SK-N-SH (cell line): ENCODE results near the gene ANO10. TPM values are rescaled to one million over a fixed set of nuclear protein-coding genes. Genes with fewer than 3 reads are reported as not detected.

Experiments used
- CTCF ChIA-PET: fragments of 300-600, 350-600 bp; formaldehyde crosslinking; extraction: SDS; loops from one replicate; lab custom pipeline; 2021; lab: Yijun Ruan, JAX
- POLR2A ChIA-PET: fragments of 350-600 bp; sonication (Branson Sonifier 250); formaldehyde crosslinking; extraction: SDS; loops from one replicate; lab custom pipeline; 2020; ENCODE audit warnings: antibody characterized with exemption, inconsistent platforms; lab: Yijun Ruan, JAX
- DNase-seq: peaks from one replicate; pipeline ENCODE4 v3.0.0; 2012
- H2AFZ ChIP-seq: fragments of 200-600 bp; sonication (generic); 2 replicates; pipeline ENCODE4 v1.8.1; 2016; ENCODE audit warnings: antibody characterized with exemption, mild to moderate bottlenecking, low read depth
- H3F3A ChIP-seq: fragments of 200-600 bp; sonication (generic); replicated peaks from 2 replicates; pipeline ENCODE3; 2016; ENCODE audit warnings: antibody characterized with exemption, mild to moderate bottlenecking; ENCODE audit not compliant: insufficient read depth
- H3K27ac ChIP-seq, 2 experiments: fragments of 200-500 bp in 1 of 2; fragments of 200-600 bp in 1 of 2; sonication (Bioruptor generic) in 1 of 2; sonication (generic), shearing (Covaris generic) in 1 of 2; 2 replicates each; pipeline versions ENCODE4 v1.5.1 to v1.6.1; 2014 to 2016; ENCODE audit warnings: low read depth in 2 of 2, inconsistent platforms in 1 of 2, low read length in 1 of 2, mild to moderate bottlenecking in 1 of 2, mixed read lengths in 1 of 2
- H3K27me3 ChIP-seq: fragments of 200-600 bp; sonication (generic), shearing (Covaris generic); 2 replicates; pipeline ENCODE4 v1.6.1; 2016; ENCODE audit warnings: mixed run types; ENCODE audit not compliant: insufficient read depth
- H3K36me3 ChIP-seq, 2 experiments: fragments of 200-500 bp in 1 of 2; fragments of 200-600 bp in 1 of 2; sonication (Bioruptor generic) in 1 of 2; sonication (generic) in 1 of 2; replicated peaks in 1 of 2; 2 replicates each; pipeline versions ENCODE3 to v1.5.1; 2014 to 2016; ENCODE audit warnings: low read length in 1 of 2, mild to moderate bottlenecking in 1 of 2; ENCODE audit not compliant: insufficient read depth in 2 of 2, control insufficient read depth in 1 of 2
- H3K4me1 ChIP-seq, 2 experiments: fragments of 200-500 bp in 1 of 2; fragments of 200-600 bp in 1 of 2; sonication (Bioruptor generic) in 1 of 2; sonication (generic), shearing (Covaris generic) in 1 of 2; 2 replicates each; pipeline versions ENCODE4 v1.5.1 to v1.6.1; 2014 to 2016; ENCODE audit warnings: low read depth in 1 of 2, low read length in 1 of 2, mixed run types in 1 of 2; ENCODE audit not compliant: insufficient read depth in 2 of 2, control insufficient read depth in 1 of 2
- H3K4me2 ChIP-seq: fragments of 200-600 bp; sonication (generic), shearing (Covaris generic); 2 replicates; pipeline ENCODE4 v1.6.1; 2017; ENCODE audit warnings: mixed run types
- H3K4me3 ChIP-seq, 2 experiments: fragments of 200-500 bp in 1 of 2; fragments of 200-600 bp in 1 of 2; sonication (Bioruptor generic) in 1 of 2; sonication (generic), shearing (Covaris generic) in 1 of 2; 2 replicates each; pipeline versions ENCODE4 v1.5.1 to v1.8.1; 2014 to 2016; ENCODE audit warnings: low read depth in 2 of 2, inconsistent platforms in 1 of 2, low read length in 1 of 2, mild to moderate bottlenecking in 1 of 2, mixed read lengths in 1 of 2, moderate library complexity in 1 of 2
- H3K79me2 ChIP-seq: fragments of 200-600 bp; sonication (generic); 2 replicates; pipeline ENCODE4 v1.8.1; 2017; ENCODE audit warnings: mild to moderate bottlenecking; ENCODE audit not compliant: insufficient read depth
- H3K9ac ChIP-seq: fragments of 200-600 bp; sonication (generic); 2 replicates; pipeline ENCODE4 v1.6.1; 2017; ENCODE audit warnings: mixed run types
- H3K9me2 ChIP-seq: fragments of 200-600 bp; sonication (generic); 2 replicates; pipeline ENCODE4 v1.6.1; 2017; ENCODE audit warnings: mixed run types
- H3K9me3 ChIP-seq: fragments of 200-600 bp; sonication (generic); 2 replicates; pipeline ENCODE4 v1.6.1; 2017; ENCODE audit warnings: mixed run types, mild to moderate bottlenecking, moderate library complexity
- H4K20me1 ChIP-seq: fragments of 200-600 bp; sonication (generic); 2 replicates; pipeline ENCODE4 v1.6.1; 2017; ENCODE audit warnings: mild to moderate bottlenecking, mixed run types; ENCODE audit not compliant: insufficient read depth
- EZH2phosphoT487 ChIP-seq: fragments of 200-600 bp; sonication (generic); IDR thresholded peaks from 2 replicates; pipeline ENCODE4 v1.6.1; 2017; ENCODE audit warnings: low read depth, mixed run types, mild to moderate bottlenecking, antibody characterized with exemption, moderate library complexity, borderline replicate concordance
- FOSL2 ChIP-seq: IDR thresholded peaks from 2 replicates; pipeline ENCODE4 v1.4.0; 2012; ENCODE audit warnings: low read depth, mild to moderate bottlenecking, moderate library complexity, borderline replicate concordance
- FOXJ3 ChIP-seq: sonication (generic); formaldehyde crosslinking; IDR thresholded peaks from 2 replicates; pipeline ENCODE4 v1.5.1; 2020; ENCODE audit warnings: mild to moderate bottlenecking, missing genetic modification reagents
- JUND ChIP-seq: IDR thresholded peaks from 2 replicates; pipeline ENCODE4 v1.4.0; 2012
- NFIC ChIP-seq: IDR thresholded peaks from 2 replicates; pipeline ENCODE4 v1.4.0; 2012; ENCODE audit warnings: borderline replicate concordance
- TEAD4 ChIP-seq: IDR thresholded peaks from 2 replicates; pipeline ENCODE4 v1.4.0; 2012; ENCODE audit warnings: mild to moderate bottlenecking, borderline replicate concordance; ENCODE audit not compliant: insufficient read depth
- WGBS: methylation state at CpG from one replicate; pipeline ENCODE4 v1.1.6; 2017; ENCODE audit warnings: low lambda C conversion rate; 5-methylcytosine and 5-hydroxymethylcytosine counted together
- polyA plus RNA-seq, 3 experiments: library from polyadenylated mRNA; depleted of rRNA; stranded (reverse); fragments of >200 nt; gene quantifications; 2 replicates each; pipeline ENCODE4 v1.2.3, GENCODE V29; 2012
- TF ChIP-seq, protein P1 (sequence below): IDR thresholded peaks from 2 replicates; pipeline ENCODE4 v1.4.0; 2012; ENCODE audit warnings: low read depth, borderline replicate concordance
- TF ChIP-seq, protein P2 (sequence below): IDR thresholded peaks from 2 replicates; pipeline ENCODE4; 2012
- TF ChIP-seq, protein P3 (sequence below): IDR thresholded peaks from 2 replicates; pipeline ENCODE4 v1.4.0; 2012; ENCODE audit warnings: low read depth
- TF ChIP-seq, protein P4 (sequence below): IDR thresholded peaks from 2 replicates; pipeline ENCODE4 v1.6.1; 2012; ENCODE audit warnings: mild to moderate bottlenecking, low read depth, low read length, moderate library complexity

Gene ANO10
- polyA plus RNA-seq, 1 of the 3 experiments (the other 2 are of a cell fraction), result 16.8 TPM

DNA sequence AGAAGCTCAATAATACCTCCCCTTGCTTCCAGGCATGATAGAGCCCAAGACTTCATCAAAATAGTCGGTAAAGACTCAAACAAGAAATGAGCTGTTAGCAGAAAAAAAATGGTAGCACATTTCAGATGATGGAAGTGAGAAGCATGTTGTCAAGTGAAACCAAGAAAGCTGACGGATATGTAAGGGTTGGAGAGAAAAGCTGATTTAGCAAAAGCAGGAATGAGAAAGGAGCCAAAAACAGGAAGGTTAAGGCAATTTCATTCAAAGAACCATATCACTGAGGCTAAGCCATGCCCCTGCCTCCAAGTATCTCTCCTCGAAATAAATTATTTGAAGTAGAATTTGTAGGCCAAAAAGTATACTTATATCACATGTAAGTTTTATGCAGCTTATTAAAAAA, 88.8 kb downstream of the ANO10 start:
- Histone ChIP-seq H3K9ac (no peak overlapping the region), H3K4me1 (peaks cover 0 to 2% of the 10 kb centered on the region in 2 experiments; a peak in 2 of 4 replicates), H3K4me2 (no peak overlapping the region), H2AFZ (no peak overlapping the region), H3F3A (peaks cover 6% of the 10 kb centered on the region), H4K20me1 (no peaks in the 10 kb centered on the region), H3K36me3 (peaks cover 0 to 11% of the 10 kb centered on the region in 2 experiments), H3K27ac (no peak overlapping the region), H3K4me3 (no peak overlapping the region), H3K79me2 (no peaks in the 10 kb centered on the region), H3K27me3 (no peaks in the 10 kb centered on the region), H3K9me2 (no peaks in the 10 kb centered on the region), H3K9me3 (no peaks in the 10 kb centered on the region)
- 95% methylated on average over 3 of the region's 3 CpGs for WGBS
- TF ChIP-seq, protein P1, sequence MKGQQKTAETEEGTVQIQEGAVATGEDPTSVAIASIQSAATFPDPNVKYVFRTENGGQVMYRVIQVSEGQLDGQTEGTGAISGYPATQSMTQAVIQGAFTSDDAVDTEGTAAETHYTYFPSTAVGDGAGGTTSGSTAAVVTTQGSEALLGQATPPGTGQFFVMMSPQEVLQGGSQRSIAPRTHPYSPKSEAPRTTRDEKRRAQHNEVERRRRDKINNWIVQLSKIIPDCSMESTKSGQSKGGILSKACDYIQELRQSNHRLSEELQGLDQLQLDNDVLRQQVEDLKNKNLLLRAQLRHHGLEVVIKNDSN, result no peak
- TF ChIP-seq, protein P2, sequence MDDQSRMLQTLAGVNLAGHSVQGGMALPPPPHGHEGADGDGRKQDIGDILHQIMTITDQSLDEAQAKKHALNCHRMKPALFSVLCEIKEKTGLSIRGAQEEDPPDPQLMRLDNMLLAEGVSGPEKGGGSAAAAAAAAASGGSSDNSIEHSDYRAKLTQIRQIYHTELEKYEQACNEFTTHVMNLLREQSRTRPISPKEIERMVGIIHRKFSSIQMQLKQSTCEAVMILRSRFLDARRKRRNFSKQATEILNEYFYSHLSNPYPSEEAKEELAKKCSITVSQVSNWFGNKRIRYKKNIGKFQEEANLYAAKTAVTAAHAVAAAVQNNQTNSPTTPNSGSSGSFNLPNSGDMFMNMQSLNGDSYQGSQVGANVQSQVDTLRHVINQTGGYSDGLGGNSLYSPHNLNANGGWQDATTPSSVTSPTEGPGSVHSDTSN, result no peak
- CTCF ChIA-PET, result interaction anchor here (0.9 to 1.4 kb wide), 4 partner anchors 11 to 371 kb away, joined by 3 to 5 read pairs (median 3); no protein-coding TSS in a partner anchor
- POLR2A ChIA-PET, result no interaction called here
- no peak for DNase-seq

DNA sequence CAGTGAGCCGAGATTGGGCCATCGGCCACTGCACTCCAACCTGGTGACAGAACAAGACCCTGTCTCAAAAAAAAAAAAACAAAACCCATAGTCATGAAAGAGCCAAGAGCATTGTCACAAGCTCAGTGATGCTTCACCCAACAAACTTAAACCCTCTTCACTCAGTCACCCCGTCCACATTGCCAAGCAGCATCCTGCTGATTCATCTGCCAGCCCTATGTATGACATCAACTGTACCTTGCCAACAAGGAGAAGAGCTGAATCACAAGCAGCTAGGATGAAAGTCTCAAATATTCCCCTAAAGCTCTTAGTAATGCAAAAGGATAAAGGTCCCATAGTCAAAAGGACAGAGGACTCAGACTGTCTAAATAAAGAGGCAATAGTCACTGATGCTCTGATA, 90.0 kb downstream of the ANO10 start:
- ChIA-PET CTCF (interaction anchor here (1.0 to 1.4 kb wide), 2 partner anchors 29 to 370 kb away, joined by 3 to 5 read pairs; no protein-coding TSS in a partner anchor), POLR2A (no interaction called here)
- H3K79me2 ChIP-seq, result no peaks in the 10 kb centered on the region
- no peaks in the 10 kb centered on the region for H3K9me2 ChIP-seq
- H3K9me3 ChIP-seq, result no peaks in the 10 kb centered on the region
- WGBS, result 70% methylated on average over 3 of the region's 3 CpGs
- no peak overlapping the region for H3K4me3 ChIP-seq
- H3K4me1 ChIP-seq, result no peaks in the 10 kb centered on the region; a peak in 1 of 4 replicates
- H3K36me3 ChIP-seq, result peaks cover 0 to 11% of the 10 kb centered on the region in 2 experiments
- DNase-seq, result no peak
- no peak overlapping the region for H3K27ac ChIP-seq
- H3K9ac ChIP-seq, result no peak overlapping the region
- TF ChIP-seq, protein P3, sequence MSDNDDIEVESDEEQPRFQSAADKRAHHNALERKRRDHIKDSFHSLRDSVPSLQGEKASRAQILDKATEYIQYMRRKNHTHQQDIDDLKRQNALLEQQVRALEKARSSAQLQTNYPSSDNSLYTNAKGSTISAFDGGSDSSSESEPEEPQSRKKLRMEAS, result no peak
- TF ChIP-seq EZH2phosphoT487 (no peak), TEAD4 (no peak), FOXJ3 (CRISPR knock-in tag) (no peak), FOSL2 (peak; percentile 69), NFIC (0 out of 2 replicates have a peak, but pooled peaks have one; percentile 28), JUND (peak; percentile 44; the same call in 1 of the 2 replicates)
- TF ChIP-seq, protein P2, result peak; percentile 16; the same call in 1 of the 2 replicates
- TF ChIP-seq, protein P4, sequence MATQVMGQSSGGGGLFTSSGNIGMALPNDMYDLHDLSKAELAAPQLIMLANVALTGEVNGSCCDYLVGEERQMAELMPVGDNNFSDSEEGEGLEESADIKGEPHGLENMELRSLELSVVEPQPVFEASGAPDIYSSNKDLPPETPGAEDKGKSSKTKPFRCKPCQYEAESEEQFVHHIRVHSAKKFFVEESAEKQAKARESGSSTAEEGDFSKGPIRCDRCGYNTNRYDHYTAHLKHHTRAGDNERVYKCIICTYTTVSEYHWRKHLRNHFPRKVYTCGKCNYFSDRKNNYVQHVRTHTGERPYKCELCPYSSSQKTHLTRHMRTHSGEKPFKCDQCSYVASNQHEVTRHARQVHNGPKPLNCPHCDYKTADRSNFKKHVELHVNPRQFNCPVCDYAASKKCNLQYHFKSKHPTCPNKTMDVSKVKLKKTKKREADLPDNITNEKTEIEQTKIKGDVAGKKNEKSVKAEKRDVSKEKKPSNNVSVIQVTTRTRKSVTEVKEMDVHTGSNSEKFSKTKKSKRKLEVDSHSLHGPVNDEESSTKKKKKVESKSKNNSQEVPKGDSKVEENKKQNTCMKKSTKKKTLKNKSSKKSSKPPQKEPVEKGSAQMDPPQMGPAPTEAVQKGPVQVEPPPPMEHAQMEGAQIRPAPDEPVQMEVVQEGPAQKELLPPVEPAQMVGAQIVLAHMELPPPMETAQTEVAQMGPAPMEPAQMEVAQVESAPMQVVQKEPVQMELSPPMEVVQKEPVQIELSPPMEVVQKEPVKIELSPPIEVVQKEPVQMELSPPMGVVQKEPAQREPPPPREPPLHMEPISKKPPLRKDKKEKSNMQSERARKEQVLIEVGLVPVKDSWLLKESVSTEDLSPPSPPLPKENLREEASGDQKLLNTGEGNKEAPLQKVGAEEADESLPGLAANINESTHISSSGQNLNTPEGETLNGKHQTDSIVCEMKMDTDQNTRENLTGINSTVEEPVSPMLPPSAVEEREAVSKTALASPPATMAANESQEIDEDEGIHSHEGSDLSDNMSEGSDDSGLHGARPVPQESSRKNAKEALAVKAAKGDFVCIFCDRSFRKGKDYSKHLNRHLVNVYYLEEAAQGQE, result no peak
- H4K20me1 ChIP-seq, result no peaks in the 10 kb centered on the region
- H3K27me3 ChIP-seq, result no peaks in the 10 kb centered on the region
- peaks cover 6% of the 10 kb centered on the region for H3F3A ChIP-seq
- no peak overlapping the region for H2AFZ ChIP-seq
- no peak overlapping the region for H3K4me2 ChIP-seq
